ENCODE results near the gene DPP6.

The DPP6 gene

DNA sequence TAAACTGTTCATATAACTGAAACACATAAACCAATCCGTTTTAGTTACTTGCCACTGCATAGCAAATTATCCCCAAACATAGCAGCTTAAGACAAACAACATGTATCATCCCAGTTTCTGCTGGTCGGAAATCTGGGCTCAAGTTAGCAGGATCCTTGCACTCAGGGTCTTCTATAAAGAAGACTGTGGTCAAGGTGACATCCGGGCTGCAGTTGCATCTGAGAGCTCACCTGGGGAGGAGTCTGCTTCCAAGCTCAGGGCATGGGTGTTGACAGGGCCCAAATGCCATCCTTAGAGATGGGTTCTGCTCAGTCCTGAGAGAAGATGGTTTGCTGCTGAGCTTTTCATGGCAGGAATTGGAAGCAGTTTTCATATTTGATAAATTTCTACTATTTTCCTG is 519.6 kb downstream of the DPP6 start:
- DNase-seq (ENCODE audit: low spot score) (no peak), ATAC-seq (ENCODE audit: low read depth) (no peak)
- Histone ChIP-seq H3K9me3 (ENCODE audit: severe bottlenecking) (peaks cover 3% of the 10 kb centered on the region), H3K36me3 (ENCODE audit: low read depth) (no peaks in the 10 kb centered on the region), H3K4me3 (ENCODE audit: severe bottlenecking) (no peak overlapping the region), H3K27ac (ENCODE audit: poor library complexity, severe bottlenecking) (no peak overlapping the region), H3K4me1 (ENCODE audit: insufficient read depth, poor library complexity, severe bottlenecking) (no peaks in the 10 kb centered on the region), H3K27me3 (ENCODE audit: insufficient read depth, poor library complexity, severe bottlenecking) (no peaks in the 10 kb centered on the region)
- TF ChIP-seq CTCF (IDR thresholded peaks at IDR 0.05; ENCODE audit: poor library complexity, severe bottlenecking) = no peak

DNA sequence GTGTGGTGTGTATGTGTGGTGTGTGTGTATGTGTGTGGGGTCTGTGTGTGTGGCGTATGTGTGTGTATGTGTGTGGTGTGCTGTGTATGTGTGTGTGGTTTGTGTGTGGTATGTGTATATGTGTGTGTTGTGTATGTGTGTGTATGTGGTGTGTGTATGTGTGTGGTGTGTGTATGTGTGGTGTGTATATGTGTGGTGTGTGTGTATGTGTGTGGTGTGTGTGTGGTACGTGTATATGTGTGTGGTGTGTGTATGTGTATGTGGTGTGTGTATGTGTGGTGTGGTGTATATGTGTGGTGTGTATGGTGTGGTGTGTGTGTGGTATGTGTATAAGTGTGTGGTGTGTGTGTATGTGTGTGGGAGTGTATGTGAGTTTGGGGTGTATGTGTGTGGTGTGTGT is 522.0 kb downstream of the DPP6 start:
- no peaks in the 10 kb centered on the region for H3K27me3 ChIP-seq (ENCODE audit: insufficient read depth, poor library complexity, severe bottlenecking)
- H3K36me3 ChIP-seq (ENCODE audit: low read depth) = no peaks in the 10 kb centered on the region
- no peaks in the 10 kb centered on the region for H3K9me3 ChIP-seq (ENCODE audit: severe bottlenecking)
- no peak for TF ChIP-seq CTCF (IDR thresholded peaks at IDR 0.05; ENCODE audit: poor library complexity, severe bottlenecking)
- H3K4me3 ChIP-seq (ENCODE audit: severe bottlenecking) = no peak overlapping the region
- DNase-seq (ENCODE audit: low spot score) (no peak), ATAC-seq (ENCODE audit: low read depth) (no peak)
- H3K27ac ChIP-seq (ENCODE audit: poor library complexity, severe bottlenecking) = no peak overlapping the region
- H3K4me1 ChIP-seq (ENCODE audit: insufficient read depth, poor library complexity, severe bottlenecking) = no peaks in the 10 kb centered on the region

- Histone ChIP-seq H3K4me1 (ENCODE audit: insufficient read depth, poor library complexity, severe bottlenecking) (no peaks in the 10 kb centered on the region), H3K36me3 (ENCODE audit: low read depth) (no peaks in the 10 kb centered on the region), H3K27ac (ENCODE audit: poor library complexity, severe bottlenecking) (no peak overlapping the region), H3K9me3 (ENCODE audit: severe bottlenecking) (no peaks in the 10 kb centered on the region), H3K27me3 (ENCODE audit: insufficient read depth, poor library complexity, severe bottlenecking) (no peaks in the 10 kb centered on the region), H3K4me3 (ENCODE audit: severe bottlenecking) (no peak overlapping the region)
- no peak for TF ChIP-seq CTCF (IDR thresholded peaks at IDR 0.05; ENCODE audit: poor library complexity, severe bottlenecking)
- DNase-seq (ENCODE audit: low spot score) (no peak), ATAC-seq (ENCODE audit: low read depth) (no peak)
Measured at GRCh38 chr7:154575497-154575896, 523.3 kb downstream of the DPP6 start.

GRCh38 chr7:154576604-154577003 is 524.4 kb downstream of the DPP6 start:
- H3K27me3 ChIP-seq (ENCODE audit: insufficient read depth, poor library complexity, severe bottlenecking) = no peaks in the 10 kb centered on the region
- DNase-seq (ENCODE audit: low spot score) (no peak), ATAC-seq (ENCODE audit: low read depth) (no peak)
- TF ChIP-seq CTCF (IDR thresholded peaks at IDR 0.05; ENCODE audit: poor library complexity, severe bottlenecking) = no peak
- no peaks in the 10 kb centered on the region for H3K4me1 ChIP-seq (ENCODE audit: insufficient read depth, poor library complexity, severe bottlenecking)
- no peaks in the 10 kb centered on the region for H3K36me3 ChIP-seq (ENCODE audit: low read depth)
- no peaks in the 10 kb centered on the region for H3K9me3 ChIP-seq (ENCODE audit: severe bottlenecking)
- no peak overlapping the region for H3K4me3 ChIP-seq (ENCODE audit: severe bottlenecking)
- H3K27ac ChIP-seq (ENCODE audit: poor library complexity, severe bottlenecking) = no peak overlapping the region

DNA sequence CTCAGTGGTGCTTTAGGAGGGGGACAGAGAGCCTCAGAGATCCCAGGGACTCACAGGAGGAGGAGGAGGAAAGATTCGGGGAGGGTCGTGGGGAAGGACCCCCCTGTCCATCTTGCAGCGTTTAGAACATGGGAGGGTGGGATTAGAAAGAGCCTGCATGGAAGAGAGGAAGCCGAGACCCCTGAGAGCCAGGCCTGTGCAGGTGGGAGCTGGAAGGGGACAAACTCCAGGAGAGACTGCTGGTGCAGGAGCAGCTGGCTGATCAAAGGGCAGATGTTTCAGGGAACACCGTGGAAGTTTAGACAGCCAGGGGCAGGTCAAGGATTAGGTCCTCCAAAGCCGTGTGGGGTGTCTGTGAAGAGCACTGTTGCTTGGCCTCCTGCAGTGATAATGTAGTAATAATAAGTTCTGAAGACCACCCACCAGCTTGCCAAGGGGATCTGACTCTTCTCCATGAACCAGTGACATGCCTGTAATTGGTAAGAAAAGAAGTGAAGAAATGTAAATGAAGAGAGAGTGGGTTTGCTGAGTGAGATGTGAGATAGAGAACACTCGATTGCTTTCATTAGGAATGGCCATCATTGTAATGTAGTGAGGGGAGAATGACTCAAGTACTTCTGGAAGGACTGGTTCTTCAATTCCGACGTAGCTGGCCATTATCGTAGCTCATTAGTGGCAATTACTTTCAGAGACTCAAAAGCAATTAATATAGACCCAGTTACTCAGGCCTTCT is 525.1 kb downstream of the DPP6 start:
- no peak overlapping the region for H3K27ac ChIP-seq (ENCODE audit: poor library complexity, severe bottlenecking)
- H3K4me1 ChIP-seq (ENCODE audit: insufficient read depth, poor library complexity, severe bottlenecking) = no peaks in the 10 kb centered on the region
- no peaks in the 10 kb centered on the region for H3K36me3 ChIP-seq (ENCODE audit: low read depth)
- TF ChIP-seq CTCF (IDR thresholded peaks at IDR 0.05; ENCODE audit: poor library complexity, severe bottlenecking) = no peak
- ATAC-seq (ENCODE audit: low read depth) (no peak), DNase-seq (ENCODE audit: low spot score) (no peak)
- H3K4me3 ChIP-seq (ENCODE audit: severe bottlenecking) = no peak overlapping the region
- H3K9me3 ChIP-seq (ENCODE audit: severe bottlenecking) = no peaks in the 10 kb centered on the region
- H3K27me3 ChIP-seq (ENCODE audit: insufficient read depth, poor library complexity, severe bottlenecking) = no peaks in the 10 kb centered on the region

Data from RWPE2 (cell line).